ENCODE results near the gene S100A4.
"Not testable (repeated sequence)": the region's sequence is repeated elsewhere in the genome, so short reads cannot be mapped to it uniquely, and the experiment has no call there.

DNA sequence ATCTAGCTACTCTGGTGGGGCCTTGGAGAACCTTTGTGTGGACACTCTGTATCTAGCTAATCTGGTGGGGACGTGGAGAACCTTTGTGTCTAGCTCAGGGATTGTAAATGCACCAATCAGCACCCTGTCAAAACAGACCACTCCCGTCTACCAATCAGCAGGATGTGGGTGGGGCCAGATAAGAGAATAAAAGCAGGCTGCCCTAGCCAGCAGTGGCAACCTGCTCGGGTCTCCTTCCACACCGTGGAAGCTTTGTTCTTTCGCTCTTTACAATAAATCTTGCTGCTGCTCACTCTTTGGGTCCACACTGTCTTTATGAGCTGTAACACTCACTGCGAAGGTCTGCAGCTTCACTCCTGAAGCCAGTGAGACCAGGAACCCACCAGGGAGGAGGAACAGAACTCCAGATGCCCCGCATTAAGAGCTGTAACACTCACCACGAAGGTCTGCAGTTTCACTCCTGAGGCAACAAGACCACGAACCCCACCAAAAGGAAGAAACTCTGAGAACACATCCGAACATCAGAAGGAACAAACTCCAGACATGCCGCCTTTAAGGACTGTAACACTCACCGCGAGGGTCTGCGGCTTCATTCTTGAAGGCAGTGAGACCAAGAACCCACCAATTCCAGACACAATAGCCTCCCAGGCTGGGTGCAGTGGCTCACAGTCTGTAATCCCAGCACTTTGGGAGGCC, 23.1 kb downstream of the S100A4 start:
- TF ChIP-seq, protein P1, sequence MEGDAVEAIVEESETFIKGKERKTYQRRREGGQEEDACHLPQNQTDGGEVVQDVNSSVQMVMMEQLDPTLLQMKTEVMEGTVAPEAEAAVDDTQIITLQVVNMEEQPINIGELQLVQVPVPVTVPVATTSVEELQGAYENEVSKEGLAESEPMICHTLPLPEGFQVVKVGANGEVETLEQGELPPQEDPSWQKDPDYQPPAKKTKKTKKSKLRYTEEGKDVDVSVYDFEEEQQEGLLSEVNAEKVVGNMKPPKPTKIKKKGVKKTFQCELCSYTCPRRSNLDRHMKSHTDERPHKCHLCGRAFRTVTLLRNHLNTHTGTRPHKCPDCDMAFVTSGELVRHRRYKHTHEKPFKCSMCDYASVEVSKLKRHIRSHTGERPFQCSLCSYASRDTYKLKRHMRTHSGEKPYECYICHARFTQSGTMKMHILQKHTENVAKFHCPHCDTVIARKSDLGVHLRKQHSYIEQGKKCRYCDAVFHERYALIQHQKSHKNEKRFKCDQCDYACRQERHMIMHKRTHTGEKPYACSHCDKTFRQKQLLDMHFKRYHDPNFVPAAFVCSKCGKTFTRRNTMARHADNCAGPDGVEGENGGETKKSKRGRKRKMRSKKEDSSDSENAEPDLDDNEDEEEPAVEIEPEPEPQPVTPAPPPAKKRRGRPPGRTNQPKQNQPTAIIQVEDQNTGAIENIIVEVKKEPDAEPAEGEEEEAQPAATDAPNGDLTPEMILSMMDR (IDR thresholded peaks at IDR 0.05), result not testable (repeated sequence)
- not testable (repeated sequence) for TF ChIP-seq POLR2AphosphoS5 (IDR thresholded peaks at IDR 0.05); EP300 (IDR thresholded peaks at IDR 0.05; ENCODE audit: low read depth)

Measured in transverse colon (tissue), 4 donors.